NCI-H345 treated with DMSO at 0.1 percent for 48 hours (cell line): ENCODE measurements around the gene STARD9.

ENCODE experiments used
- DNase-seq: peaks from one replicate; lab custom pipeline; 2025; ENCODE audit not compliant: unreplicated experiment; lab: John Stamatoyannopoulos, UW

The STARD9 gene

DNA sequence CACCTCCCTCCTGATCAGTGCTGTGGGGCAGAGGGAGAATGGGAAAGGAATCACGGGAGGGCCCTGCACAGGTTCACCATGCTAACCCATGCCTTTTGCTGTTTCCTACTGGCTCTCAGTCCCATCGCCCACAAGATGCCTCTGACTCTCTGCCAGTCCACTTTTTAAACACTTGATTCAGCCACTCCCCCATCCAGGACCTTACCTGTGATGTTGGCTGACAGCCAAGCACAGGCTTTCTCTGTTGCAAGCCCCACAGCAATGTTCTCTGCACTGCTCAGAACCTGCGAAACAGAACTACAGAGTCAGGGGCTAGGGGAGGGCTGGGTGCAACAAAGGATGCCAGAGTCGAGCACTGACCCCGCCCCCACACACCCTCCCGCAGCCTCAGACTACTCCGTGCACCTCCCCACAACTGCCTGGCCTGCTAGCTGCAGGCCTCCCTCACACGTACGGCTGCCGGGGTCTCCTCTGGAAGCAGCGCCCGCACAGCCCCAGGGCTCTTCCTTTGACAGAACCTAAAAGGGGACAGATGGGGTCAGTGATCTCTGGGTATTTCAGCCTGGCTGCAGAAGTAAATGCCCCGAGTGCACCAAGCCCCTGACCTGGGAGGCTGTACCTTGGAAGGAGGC lies 152.5 kb downstream of the STARD9 start:
- DNase-seq: peak; percentile 37

DNA sequence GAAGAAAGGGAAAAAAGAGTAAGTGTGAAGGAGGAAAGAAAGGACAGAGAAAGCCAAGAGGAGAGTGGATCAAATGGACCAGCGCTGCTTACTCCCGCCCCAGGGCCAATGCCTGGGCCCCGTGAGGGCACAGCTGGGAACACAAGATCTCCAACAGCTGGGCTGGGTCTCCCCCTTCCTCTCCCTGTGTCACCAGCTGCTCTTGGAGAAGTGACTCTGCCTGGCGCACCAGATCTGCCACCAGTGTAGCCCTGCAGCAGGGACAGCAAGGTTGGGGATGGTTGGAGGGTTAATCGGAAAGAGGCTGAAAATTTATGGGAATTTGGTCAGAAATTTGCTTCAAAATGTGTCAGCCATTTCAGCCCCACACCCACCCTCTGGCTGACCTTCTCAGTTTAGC lies 153.2 kb downstream of the STARD9 start:
- DNase-seq: no peak

DNA sequence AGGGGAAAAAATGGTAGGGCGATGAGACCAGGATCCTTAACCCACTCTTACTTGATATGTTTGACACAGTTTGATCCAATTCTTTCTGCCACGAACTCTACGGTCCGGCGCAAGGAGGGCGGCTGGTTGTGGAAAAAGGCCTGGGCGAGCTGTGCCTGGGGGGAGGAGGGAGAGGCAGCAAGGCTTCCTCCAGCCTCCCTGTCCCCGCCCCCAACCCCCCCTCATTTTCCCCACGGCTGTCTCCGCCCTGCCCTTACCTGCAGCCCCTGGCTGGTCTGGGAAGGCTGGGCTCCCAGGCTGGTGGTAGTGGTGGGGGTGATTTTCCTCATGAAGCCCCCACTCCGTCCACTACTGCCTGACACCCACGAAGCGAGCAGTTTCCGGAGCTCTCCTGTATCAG lies 153.6 kb downstream of the STARD9 start:
- DNase-seq: no peak

DNA sequence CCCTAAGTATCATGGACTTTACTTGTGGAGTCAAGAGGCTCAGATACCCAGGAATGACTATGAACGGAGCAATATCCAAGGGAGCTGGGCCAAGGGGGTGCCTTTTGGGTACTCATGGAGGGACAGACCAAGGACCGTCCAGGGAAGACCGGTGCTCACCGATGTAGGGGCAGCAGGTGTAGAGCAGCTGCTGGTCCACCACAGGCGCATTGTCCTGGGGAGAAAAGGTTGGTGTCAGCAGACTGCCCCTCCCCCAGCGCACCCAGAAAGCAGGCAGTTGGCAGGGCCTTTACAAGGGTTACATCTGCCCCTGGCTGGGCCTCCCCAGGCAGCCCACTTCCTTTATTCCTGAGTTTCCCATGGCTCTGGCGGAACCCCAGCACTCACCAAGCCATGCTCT lies 154.0 kb downstream of the STARD9 start:
- no peak for DNase-seq

DNA sequence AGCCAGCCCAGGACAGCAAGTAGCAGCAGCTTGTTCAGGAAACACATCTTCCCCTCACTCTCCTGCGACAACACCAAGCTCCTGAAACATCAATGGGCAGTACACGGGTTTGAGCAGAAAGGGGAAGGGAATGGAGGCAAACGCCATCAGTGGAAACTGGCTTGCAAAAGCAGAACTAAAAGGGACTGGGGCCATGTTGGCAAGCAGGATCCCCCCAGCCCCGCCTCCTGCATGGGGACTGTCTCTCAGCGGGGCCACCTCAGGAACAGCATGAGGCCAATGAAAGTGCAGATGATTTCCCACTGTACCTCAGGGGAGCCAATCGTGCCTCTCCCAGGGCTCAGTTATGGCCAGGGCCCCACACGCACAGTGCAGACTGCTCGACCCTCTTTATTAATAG lies 154.7 kb downstream of the STARD9 start:
- no peak for DNase-seq

DNA sequence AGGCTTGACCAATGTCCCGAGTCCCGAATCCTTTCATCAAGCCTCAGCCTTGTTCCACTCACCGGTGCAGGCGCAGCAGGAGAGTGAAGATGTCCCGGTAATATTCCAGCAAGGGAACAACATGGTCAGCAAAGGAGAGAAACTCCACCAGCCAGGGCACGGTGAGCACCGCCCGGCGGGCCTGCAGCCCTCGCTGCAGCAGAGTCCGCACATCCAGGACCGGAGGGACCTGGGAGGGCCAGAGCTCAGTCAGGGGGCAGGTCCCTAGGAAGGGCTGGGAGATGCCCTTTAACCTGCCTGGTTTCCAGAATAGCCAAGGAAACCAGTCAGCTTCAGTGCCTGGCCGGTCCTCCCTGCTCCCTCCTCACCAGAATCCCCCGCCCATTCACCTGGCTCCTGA lies 155.1 kb downstream of the STARD9 start:
- DNase-seq: no peak

DNA sequence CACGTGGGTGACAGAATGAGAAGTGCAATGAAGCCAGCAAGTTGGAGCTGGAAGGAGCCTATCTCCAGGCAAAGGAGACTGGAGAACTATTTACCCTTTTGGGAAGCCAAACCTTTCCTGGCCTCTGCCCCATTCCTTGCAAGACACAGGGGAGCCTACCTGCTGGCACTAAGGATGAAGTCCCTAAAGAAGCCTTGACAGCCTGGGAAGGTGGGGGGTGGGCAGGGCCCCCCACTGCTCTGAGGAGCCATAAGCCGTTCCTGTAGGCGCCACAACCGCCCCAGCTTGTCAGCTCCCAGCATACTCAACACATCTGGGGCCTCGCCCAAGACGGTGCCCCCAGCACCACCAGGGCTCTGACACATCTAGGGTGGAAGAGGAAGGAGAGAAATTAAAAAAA lies 156.1 kb downstream of the STARD9 start:
- DNase-seq: no peak

DNA sequence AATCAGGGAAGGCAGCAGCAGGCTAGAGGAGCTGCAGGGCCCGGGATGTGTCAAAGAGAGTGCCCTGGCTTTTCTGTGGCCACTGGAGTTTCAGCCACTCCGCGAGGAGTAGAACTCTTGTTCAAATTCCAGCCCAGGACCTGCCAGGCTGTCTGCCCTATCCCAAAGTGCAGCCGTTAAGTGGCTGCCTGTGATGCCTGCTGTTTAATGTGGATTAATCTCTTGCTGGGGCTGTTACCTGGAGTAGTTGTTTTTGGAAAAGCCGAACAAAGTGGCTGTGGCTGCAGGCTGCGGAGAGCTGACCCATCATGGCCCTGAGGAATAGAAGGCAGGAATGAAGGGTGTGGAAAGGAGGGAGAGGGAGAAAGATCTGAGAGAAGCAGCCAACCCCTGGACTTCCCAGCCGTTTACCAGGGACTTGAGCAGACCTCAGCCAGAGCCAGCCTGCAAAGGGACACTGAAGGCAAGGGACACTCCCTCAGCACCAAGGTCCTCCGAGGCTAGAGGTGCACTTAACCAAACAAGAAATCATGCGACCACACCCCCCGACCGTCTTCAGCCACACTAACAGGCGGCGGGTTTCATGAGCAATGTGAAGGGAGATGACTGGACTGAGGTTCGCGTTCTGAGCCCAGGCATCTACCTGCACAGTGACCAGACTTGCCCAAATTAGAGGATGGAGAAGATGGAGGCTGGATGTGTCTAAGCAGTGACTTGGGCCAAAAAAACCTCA lies 156.9 kb downstream of the STARD9 start:
- no peak for DNase-seq

DNA sequence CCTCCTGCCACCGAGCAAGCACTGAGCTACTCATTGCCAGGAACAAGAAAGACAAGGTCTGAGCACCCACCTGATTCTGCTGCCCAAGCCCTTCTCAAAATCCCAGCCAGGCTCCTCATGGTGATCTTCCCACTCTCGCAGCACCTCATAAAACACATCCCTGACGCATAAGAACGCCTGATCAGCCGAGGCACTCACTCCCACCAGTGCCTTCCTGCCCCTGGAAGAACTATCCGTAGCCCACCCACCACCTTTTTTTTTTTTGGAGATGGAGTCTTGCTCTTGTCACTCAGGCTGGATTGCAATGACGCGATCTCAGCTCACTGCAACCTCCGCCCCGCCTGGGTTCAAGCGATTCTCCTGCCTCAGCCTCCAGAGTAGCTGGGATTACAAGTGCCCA lies 157.6 kb downstream of the STARD9 start:
- DNase-seq: no peak

DNA sequence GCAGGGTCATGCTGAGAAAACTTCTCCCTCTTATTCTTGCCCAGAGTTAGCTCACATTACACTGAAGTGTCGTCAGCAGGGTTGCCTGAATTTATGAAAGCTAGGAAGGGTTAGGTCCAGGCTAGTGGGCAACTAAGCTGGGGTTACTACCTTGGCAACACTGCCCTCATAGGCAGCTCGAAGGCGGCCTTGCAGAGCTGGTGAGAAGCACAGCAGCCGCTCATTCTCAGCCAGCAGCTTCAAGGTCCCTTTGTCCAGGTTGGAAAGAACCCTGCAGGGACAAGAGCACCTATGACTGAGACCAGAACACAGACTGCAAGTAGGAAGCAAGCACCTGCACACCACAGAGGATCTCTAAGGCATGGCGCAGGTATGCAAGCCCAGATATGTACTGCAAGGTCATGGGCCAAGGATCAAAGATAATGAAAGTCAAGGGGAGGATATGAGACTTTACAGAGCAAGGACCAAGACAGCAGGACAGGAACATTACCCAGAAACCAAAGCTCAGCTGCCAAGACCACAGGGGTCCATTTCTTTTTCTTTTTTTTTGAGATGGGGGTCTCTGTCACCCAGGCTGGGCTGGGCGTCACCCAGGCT lies 158.8 kb downstream of the STARD9 start:
- no peak for DNase-seq

DNA sequence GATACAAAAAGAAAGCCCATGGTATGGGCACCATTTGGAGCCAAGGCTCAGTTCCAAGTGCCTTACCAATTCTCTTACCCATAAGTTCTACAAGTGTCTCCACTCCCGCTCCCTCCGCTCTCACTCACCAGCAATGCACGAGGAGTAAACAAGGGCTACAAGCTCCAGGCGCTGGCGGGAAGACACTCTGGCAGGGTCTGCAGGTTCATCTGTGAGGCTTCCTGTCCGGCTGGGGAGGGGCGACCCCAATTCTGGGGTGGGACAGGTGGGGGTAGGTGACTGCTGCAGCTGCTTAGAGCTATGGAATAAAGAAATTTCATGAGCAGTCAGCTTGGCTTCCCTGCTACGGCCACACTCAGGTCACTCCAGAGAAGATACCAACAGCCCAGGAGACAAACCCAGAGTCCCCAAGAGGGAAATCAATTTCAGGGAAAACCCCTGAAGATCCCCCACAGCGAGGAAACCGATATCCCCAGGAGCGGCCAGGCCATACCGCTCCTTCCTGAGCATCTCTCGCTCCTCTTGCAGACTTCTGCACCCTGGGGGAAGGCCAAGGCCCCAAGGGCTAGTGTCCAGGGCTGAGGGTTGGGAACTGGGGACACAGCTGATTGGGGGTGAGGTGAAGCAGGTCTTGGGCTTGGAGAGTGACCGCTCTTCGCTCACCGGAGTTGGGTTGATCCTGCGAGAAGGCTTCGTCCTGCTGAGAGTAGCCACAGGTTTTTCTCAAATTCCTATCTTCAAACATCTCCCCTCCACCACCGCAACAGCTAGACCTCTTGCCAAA lies 160.2 kb downstream of the STARD9 start:
- no peak for DNase-seq

DNA sequence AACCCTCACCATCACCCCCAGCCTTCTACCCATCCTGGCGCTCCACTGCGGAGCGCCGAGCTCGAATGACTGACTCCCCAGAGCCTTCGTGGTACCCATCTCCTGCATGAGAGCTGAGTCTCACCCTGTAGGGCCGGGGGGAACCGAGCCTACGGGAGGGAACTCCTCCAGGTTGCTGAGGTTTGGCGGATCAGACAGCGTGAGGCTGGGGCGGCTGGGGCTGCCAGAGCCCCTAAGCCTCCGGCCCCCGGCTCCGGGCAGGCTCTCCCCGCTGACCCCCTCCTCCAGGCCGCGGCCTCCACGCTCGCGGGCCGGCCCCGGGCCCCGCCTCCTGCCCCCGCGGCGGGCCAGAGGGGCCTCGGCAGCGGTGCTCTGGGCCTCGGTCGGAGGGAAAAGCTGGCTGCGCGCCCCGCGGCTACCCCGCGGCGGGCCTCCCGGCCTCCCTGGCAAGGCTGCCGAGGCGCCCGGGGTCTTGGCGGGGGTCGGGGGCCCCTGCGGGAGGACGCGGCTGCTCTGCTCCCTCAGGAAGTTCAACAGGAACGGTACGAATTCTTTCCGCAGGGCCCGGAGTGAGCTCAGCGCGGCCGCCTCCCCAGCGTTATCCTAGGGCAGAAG lies 160.9 kb downstream of the STARD9 start:
- no peak for DNase-seq

DNA sequence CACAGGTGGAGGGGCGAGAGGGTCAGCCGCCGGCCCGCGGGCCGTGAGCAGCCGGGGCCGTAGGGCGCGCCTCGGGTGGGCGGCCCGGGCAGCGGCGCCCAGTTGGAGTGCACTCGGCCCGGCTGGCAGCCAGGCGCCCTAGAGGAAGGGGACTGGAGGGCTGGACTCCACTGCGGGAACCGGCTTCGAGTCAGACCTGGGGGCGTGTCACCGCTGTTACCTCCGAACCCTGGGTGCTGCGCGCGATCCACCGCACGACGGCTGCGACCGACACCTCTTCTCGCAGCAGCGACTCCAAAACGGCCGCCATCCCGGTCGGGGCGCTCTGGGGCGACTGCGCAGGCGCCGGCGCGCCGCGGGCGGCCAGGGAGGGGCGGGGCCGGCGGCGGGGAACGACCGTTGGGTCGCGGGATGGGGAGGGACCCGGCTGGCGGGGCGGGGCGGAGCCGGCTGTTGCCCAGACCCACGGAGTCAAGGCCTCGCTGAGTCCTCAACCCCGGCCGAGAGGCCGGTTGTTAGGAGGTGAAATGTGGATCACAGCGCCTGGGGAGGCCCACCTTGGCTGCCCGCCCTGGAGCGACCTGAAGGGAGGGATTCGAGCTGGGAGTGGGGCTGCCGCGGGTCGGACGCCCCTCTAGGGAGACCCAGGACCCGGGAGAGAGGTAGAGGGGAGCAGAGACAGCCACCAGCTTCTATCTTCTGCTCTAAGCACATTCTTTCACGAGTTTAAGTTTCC lies 161.6 kb downstream of the STARD9 start, which contains the start of gene CDAN1:
Gene CDAN1 (minus strand): TSS at position 336 of the 736 bp plus-strand sequence. CDS start 26 bp downstream, at position 310.
- peak; percentile 38 for DNase-seq

DNA sequence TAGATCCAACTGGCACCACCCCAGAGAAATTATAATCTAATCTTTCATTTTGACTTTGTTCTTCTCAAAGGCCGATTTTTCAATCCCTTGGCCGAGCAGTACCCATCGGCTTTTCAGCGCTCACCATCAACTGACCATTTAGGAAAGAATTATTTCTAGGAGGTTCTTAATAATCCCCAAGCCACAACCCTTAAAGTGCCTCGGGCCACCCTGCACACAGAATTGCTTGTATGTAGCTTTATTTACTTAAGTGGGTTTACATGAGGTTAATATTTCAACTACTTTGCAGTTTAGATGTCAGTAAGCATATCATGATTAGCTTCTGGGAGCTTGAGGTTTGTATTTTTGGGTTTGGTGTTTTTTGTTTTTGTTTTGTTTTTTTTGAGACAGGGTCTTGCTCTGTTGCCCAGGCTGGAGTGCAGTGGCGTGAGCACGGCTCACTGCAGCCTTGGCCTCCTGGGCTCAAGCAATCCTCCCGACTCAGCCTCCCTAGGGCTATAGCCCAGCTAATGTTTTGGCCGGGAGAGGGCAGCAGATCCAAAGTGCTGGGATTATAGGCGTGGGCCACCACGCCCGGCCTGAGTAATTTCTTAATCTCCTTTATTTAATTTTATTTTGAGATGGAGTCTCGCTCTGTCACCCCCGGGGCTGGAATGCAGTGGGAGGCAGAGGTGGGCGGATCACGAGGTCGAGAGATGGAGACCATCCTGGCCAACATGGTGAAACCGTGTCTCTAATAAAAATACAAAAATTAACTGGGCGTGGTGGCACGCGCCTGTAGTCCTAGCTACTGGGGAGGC lies 162.3 kb downstream of the STARD9 start:
- DNase-seq: no peak

DNA sequence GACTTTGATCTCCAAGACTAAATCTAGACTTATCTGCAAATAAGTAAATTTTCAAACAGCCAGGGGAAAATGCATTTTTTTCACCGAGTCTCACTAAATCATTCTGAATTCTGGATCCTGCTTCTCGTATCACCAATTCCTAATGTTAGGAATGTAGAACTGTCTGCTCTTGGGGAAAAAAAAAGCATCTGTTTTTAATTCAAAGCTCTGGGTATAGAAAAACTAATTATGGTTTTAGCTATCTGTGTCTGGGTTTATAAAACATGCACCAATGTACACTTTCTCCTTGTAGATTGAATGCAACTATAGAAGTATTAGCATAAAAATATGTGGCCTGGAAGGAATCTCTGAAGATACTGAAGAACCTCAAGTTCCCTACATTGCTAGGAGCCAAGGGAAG lies 166.3 kb downstream of the STARD9 start:
- DNase-seq: no peak

DNA sequence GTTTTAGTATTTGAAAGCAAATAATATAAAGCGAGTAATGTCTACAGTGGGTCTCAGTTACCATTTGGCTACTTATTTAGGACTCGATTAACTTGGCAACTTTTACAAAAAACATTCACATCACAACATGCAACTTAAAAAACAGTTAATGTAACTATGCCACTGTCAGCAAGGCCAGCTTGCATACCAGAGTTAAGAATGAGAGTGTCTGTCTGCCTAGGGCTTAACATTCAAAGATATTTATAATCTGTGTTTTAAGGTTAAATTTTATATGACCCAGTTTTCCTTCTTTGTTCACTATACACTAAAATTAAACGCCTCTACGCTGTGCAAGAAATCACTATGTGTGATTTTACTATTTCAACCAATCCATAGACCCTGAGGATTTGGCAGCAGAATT lies 166.7 kb downstream of the STARD9 start:
- DNase-seq: no peak

DNA sequence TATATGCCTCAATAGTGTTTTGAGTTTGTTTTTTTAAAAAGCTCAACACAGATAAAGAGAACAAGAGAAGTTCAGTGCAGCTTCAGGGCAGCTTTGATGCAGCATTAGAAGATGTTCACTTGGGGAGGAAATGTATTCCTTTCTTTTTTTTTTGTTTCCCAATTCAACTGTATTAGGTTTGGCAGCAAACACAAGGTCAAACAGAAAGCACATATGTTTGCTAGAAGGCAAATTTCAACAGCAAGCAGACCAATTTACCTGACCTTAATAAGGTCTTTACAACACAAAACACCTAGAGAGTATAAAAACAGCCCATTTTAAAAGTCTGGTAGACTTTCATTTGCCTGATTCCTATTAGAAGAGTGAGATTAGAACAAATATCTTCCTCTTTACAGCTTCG lies 168.8 kb downstream of the STARD9 start:
- no peak for DNase-seq

DNA sequence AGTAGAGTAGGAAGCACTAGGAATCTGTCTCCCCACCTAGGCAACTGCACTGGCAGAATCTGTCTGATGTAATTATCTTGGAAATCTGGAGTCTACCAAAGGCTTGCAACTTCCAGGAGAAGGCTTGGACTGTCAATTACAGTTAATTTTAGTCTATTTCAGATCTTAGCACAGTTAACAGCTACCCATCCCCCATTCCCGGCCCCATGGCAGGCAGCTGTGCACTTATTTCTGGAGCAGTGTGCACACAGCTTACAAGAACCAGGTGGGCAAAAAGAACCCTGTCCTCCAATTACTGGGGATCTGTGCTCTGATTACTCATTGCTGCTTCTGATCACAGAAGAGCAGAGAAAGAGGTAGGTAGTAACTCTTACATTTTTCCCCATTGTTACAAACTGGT lies 173.9 kb downstream of the STARD9 start:
- DNase-seq: no peak

DNA sequence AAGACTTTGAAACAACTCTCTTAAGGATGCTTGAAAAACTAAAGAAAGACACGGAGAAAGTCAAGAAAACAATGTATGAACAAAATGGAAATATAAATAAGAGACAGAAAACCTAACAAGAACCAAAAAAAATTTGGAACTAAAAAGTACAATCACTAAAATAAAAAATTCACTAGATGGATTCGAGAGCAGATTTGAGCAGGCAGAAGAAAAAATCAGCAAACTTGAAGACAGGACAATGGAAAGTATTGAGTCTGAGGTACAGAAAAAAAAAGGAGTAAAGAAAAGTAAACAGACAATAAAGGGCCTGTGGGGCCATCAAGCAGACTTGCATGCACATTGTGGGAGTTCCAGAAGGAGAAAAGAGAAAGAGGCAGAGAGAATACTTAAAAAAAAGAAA lies 174.9 kb downstream of the STARD9 start:
- no peak for DNase-seq

DNA sequence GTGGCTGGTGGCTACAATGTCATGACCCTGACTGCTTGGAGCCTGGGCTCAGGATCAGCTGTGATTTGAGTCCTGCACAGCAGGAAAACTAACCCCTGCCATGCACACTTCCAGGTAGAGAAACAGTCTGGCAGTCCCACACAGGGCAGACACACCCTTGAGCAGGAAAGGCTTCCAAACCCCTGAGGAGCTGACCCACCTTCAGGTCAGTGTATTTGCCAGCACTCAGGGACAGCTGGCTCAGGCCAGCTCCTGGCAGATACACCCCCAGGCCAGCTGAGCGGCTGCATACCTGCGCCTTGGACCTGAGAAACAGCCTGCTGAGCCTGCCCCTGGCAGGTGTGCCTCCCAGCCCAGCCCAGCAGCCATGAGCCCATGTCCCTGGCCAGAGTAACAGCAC lies 183.7 kb downstream of the STARD9 start:
- no peak for DNase-seq
